ENCODE data around the gene MMS22L. TPM values are rescaled to one million over a fixed set of nuclear protein-coding genes. Genes with fewer than 3 reads are reported as not detected.

The MMS22L gene
- total and polyA plus RNA-seq, 5 experiments from 2014 or later, result 2.5 to 13.1 (median 4.7) TPM

GRCh38 chr6:97289332-97289731 is 6.3 kb upstream of the MMS22L start:
- Mint-ChIP-seq H3K36me3 (peaks cover 0 to 7% (median under 1%) of the 10 kb centered on the region in 3 donors), H3K4me1 (peaks cover 0 to 1% (median 0%) of the 10 kb centered on the region in 4 donors), H3K27me3 (peaks cover 0 to 14% (median 9%) of the 10 kb centered on the region in 5 donors), H3K27ac (no peak overlapping the region), H3K4me3 (no peak overlapping the region), H3K9me3 (peaks cover 0 to 7% (median 0%) of the 10 kb centered on the region in 9 donors)
- POLR2A ChIA-PET, result no interaction called here
- ATAC-seq (no peak), DNase-seq (no peak)

GRCh38 chr6:97288188-97288587 is 5.2 kb upstream of the MMS22L start:
- no peak for ATAC-seq
- H3K4me1 Mint-ChIP-seq, result peaks cover 0 to 11% (median 2%) of the 10 kb centered on the region in 4 donors
- POLR2A ChIA-PET, result no interaction called here
- H3K9me3 Mint-ChIP-seq, result no peaks in the 10 kb centered on the region
- no peak overlapping the region for H3K27ac Mint-ChIP-seq
- no peak overlapping the region for H3K4me3 Mint-ChIP-seq
- peaks cover 0 to 6% (median 0%) of the 10 kb centered on the region in 5 donors for H3K27me3 Mint-ChIP-seq
- peaks cover 0 to 7% (median 0%) of the 10 kb centered on the region in 3 donors for H3K36me3 Mint-ChIP-seq
- DNase-seq, result no peak

- POLR2A ChIA-PET, result interaction anchor here (1.5 kb wide), 1 partner anchor 358 kb away, joined by 5 read pairs; the partner anchor contains the start of gene KLHL32
- H3K4me1 Mint-ChIP-seq, result peaks cover 4 to 28% (median 22%) of the 10 kb centered on the region in 4 donors
- H3K36me3 Mint-ChIP-seq, result peaks cover 0 to 16% (median 6%) of the 10 kb centered on the region in 3 donors
- H3K27ac Mint-ChIP-seq, result peak overlapping the region; percentile 27 to 95 (median 88)
- H3K9me3 Mint-ChIP-seq, result no peaks in the 10 kb centered on the region
- DNase-seq (no peak), ATAC-seq (no peak)
- H3K4me3 Mint-ChIP-seq, result peak overlapping the region; percentile 90 to 99 (median 96)
- H3K27me3 Mint-ChIP-seq, result no peaks in the 10 kb centered on the region
Measured at GRCh38 chr6:97282238-97282725, 734 bp downstream of the MMS22L start.

- peak overlapping the region in 2 of 10 donors; percentile 9 to 30 for H3K4me3 Mint-ChIP-seq
- ATAC-seq (no peak), DNase-seq (no peak)
- peaks cover 4 to 28% (median 22%) of the 10 kb centered on the region in 4 donors for H3K4me1 Mint-ChIP-seq
- no peaks in the 10 kb centered on the region for H3K9me3 Mint-ChIP-seq
- peaks cover 0 to 25% (median 12%) of the 10 kb centered on the region in 3 donors for H3K36me3 Mint-ChIP-seq
- POLR2A ChIA-PET, result no interaction called here
- H3K27ac Mint-ChIP-seq, result no peak overlapping the region
- no peaks in the 10 kb centered on the region for H3K27me3 Mint-ChIP-seq
Measured at GRCh38 chr6:97280766-97281165, 2.2 kb downstream of the MMS22L start.

GRCh38 chr6:97275804-97276203 is 7.2 kb downstream of the MMS22L start:
- POLR2A ChIA-PET, result no interaction called here

GRCh38 chr6:97269821-97270220 is 13.2 kb downstream of the MMS22L start:
- Mint-ChIP-seq H3K27me3 (no peaks in the 10 kb centered on the region), H3K27ac (no peak overlapping the region), H3K4me3 (no peak overlapping the region), H3K9me3 (peaks cover 0 to 7% (median 0%) of the 10 kb centered on the region in 9 donors), H3K36me3 (peaks cover 11 to 67% (median 35%) of the 10 kb centered on the region in 3 donors), H3K4me1 (no peaks in the 10 kb centered on the region)
- DNase-seq, result no peak
- no peak for ATAC-seq
- POLR2A ChIA-PET, result no interaction called here

More at GRCh38 chr6:97275804-97276203, 7.2 kb downstream of the MMS22L start:
- Mint-ChIP-seq H3K4me1 (peaks cover 0 to 7% (median 4%) of the 10 kb centered on the region in 4 donors), H3K27me3 (no peaks in the 10 kb centered on the region), H3K4me3 (no peak overlapping the region), H3K9me3 (no peaks in the 10 kb centered on the region), H3K36me3 (peaks cover 0 to 56% (median 26%) of the 10 kb centered on the region in 3 donors), H3K27ac (peak overlapping the region in 2 of 10 donors; percentile 15 to 54)
- DNase-seq (no peak), ATAC-seq (no peak)

- no peak overlapping the region for H3K4me3 Mint-ChIP-seq
- no peak overlapping the region for H3K27ac Mint-ChIP-seq
- ATAC-seq (no peak), DNase-seq (no peak)
- no peaks in the 10 kb centered on the region for H3K27me3 Mint-ChIP-seq
- peaks cover 0 to 2% (median 0%) of the 10 kb centered on the region in 4 donors for H3K4me1 Mint-ChIP-seq
- peaks cover 0 to 9% (median 0%) of the 10 kb centered on the region in 9 donors for H3K9me3 Mint-ChIP-seq
- POLR2A ChIA-PET, result no interaction called here
- peaks cover 23 to 71% (median 70%) of the 10 kb centered on the region in 3 donors for H3K36me3 Mint-ChIP-seq
Measured at GRCh38 chr6:97262676-97263075, 20.3 kb downstream of the MMS22L start.

- H3K27me3 Mint-ChIP-seq, result no peaks in the 10 kb centered on the region
- DNase-seq (no peak), ATAC-seq (no peak)
- H3K36me3 Mint-ChIP-seq, result peaks cover 21 to 57% (median 49%) of the 10 kb centered on the region in 3 donors
- H3K4me3 Mint-ChIP-seq, result no peak overlapping the region
- H3K9me3 Mint-ChIP-seq, result peaks cover 0 to 17% (median 1%) of the 10 kb centered on the region in 9 donors
- POLR2A ChIA-PET, result no interaction called here
- no peak overlapping the region for H3K27ac Mint-ChIP-seq
- no peaks in the 10 kb centered on the region for H3K4me1 Mint-ChIP-seq
Measured at GRCh38 chr6:97246842-97247241, 36.2 kb downstream of the MMS22L start.

- Mint-ChIP-seq H3K36me3 (peaks cover 30 to 48% (median 37%) of the 10 kb centered on the region in 3 donors), H3K27ac (no peak overlapping the region), H3K27me3 (no peaks in the 10 kb centered on the region), H3K4me3 (no peak overlapping the region), H3K9me3 (peaks cover 0 to 17% (median 4%) of the 10 kb centered on the region in 9 donors), H3K4me1 (no peaks in the 10 kb centered on the region)
- DNase-seq, result no peak
- ATAC-seq, result no peak
- POLR2A ChIA-PET, result no interaction called here
Measured at GRCh38 chr6:97240222-97240621, 42.8 kb downstream of the MMS22L start.

- Mint-ChIP-seq H3K27me3 (no peaks in the 10 kb centered on the region), H3K27ac (no peak overlapping the region), H3K4me3 (no peak overlapping the region), H3K4me1 (peaks cover 0 to 1% (median under 1%) of the 10 kb centered on the region in 4 donors), H3K9me3 (no peaks in the 10 kb centered on the region), H3K36me3 (peaks cover 22 to 53% (median 50%) of the 10 kb centered on the region in 3 donors)
- DNase-seq (no peak), ATAC-seq (no peak)
- POLR2A ChIA-PET, result no interaction called here
Measured at GRCh38 chr6:97231911-97232310, 51.1 kb downstream of the MMS22L start.

GRCh38 chr6:97222903-97223302 is 60.1 kb downstream of the MMS22L start:
- H3K4me1 Mint-ChIP-seq, result no peaks in the 10 kb centered on the region
- POLR2A ChIA-PET, result no interaction called here
- no peak overlapping the region for H3K4me3 Mint-ChIP-seq
- no peak for ATAC-seq
- peaks cover 0 to 24% (median 11%) of the 10 kb centered on the region in 3 donors for H3K36me3 Mint-ChIP-seq
- peak overlapping the region in 1 of 10 donors; percentile 66 for H3K27ac Mint-ChIP-seq
- no peaks in the 10 kb centered on the region for H3K27me3 Mint-ChIP-seq
- no peak for DNase-seq
- H3K9me3 Mint-ChIP-seq, result no peaks in the 10 kb centered on the region

- no peak for DNase-seq
- Mint-ChIP-seq H3K27ac (no peak overlapping the region), H3K4me1 (peaks cover 0 to 5% (median under 1%) of the 10 kb centered on the region in 4 donors), H3K9me3 (no peaks in the 10 kb centered on the region), H3K27me3 (no peaks in the 10 kb centered on the region), H3K36me3 (peaks cover 0 to 3% (median 1%) of the 10 kb centered on the region in 3 donors), H3K4me3 (no peak overlapping the region)
- POLR2A ChIA-PET, result no interaction called here
- ATAC-seq, result no peak
Measured at GRCh38 chr6:97218912-97219311, 64.1 kb downstream of the MMS22L start.

- Mint-ChIP-seq H3K9me3 (no peaks in the 10 kb centered on the region), H3K4me3 (no peak overlapping the region), H3K4me1 (peaks cover 0 to 5% (median under 1%) of the 10 kb centered on the region in 4 donors), H3K27me3 (no peaks in the 10 kb centered on the region), H3K27ac (peak overlapping the region in 1 of 10 donors; percentile 63), H3K36me3 (peaks cover 0 to 15% (median 12%) of the 10 kb centered on the region in 3 donors)
- DNase-seq (no peak), ATAC-seq (no peak)
- POLR2A ChIA-PET, result no interaction called here
Measured at GRCh38 chr6:97215157-97215769, 67.8 kb downstream of the MMS22L start.
